Measurements from ENCODE around the gene IGSF5. TPM values are rescaled to one million over a fixed set of nuclear protein-coding genes. Genes with fewer than 3 reads are reported as not detected.

IGSF5 gene
- total RNA-seq, 2 donors from 2014 or later = not detected

- Mint-ChIP-seq H3K4me3 (no peak overlapping the region), H3K9me3 (peaks cover 4% of the 10 kb centered on the region), H3K27me3 (no peaks in the 10 kb centered on the region), H3K27ac (no peak overlapping the region), H3K36me3 (ENCODE audit: low read depth) (no peaks in the 10 kb centered on the region), H3K4me1 (no peaks in the 10 kb centered on the region)
- ATAC-seq (replicated peaks) = no peak
These were observed 73.6 kb downstream of the IGSF5 start for GRCh38 chr21:39818557-39818956.

GRCh38 chr21:39822042-39822441 lies 77.1 kb downstream of the IGSF5 start:
- Mint-ChIP-seq H3K4me1 (no peaks in the 10 kb centered on the region), H3K27me3 (no peaks in the 10 kb centered on the region), H3K4me3 (no peak overlapping the region), H3K36me3 (ENCODE audit: low read depth) (no peaks in the 10 kb centered on the region), H3K9me3 (peaks cover 14% of the 10 kb centered on the region), H3K27ac (no peak overlapping the region)
- no peak for ATAC-seq (replicated peaks)

- Mint-ChIP-seq H3K27ac (no peak overlapping the region), H3K27me3 (no peaks in the 10 kb centered on the region), H3K4me1 (no peaks in the 10 kb centered on the region), H3K9me3 (peaks cover 9% of the 10 kb centered on the region), H3K36me3 (ENCODE audit: low read depth) (no peaks in the 10 kb centered on the region), H3K4me3 (no peak overlapping the region)
- ATAC-seq (replicated peaks) = no peak
These were observed 80.3 kb downstream of the IGSF5 start for GRCh38 chr21:39825250-39825649.

GRCh38 chr21:39834543-39834942 lies 89.6 kb downstream of the IGSF5 start:
- Mint-ChIP-seq H3K36me3 (ENCODE audit: low read depth) (no peaks in the 10 kb centered on the region), H3K27me3 (no peaks in the 10 kb centered on the region), H3K9me3 (no peaks in the 10 kb centered on the region), H3K4me3 (no peak overlapping the region), H3K4me1 (no peaks in the 10 kb centered on the region), H3K27ac (no peak overlapping the region)
- no peak for ATAC-seq (replicated peaks)

- Mint-ChIP-seq H3K27ac (no peak overlapping the region), H3K27me3 (no peaks in the 10 kb centered on the region), H3K9me3 (peaks cover 3% of the 10 kb centered on the region), H3K4me1 (no peaks in the 10 kb centered on the region), H3K4me3 (no peak overlapping the region), H3K36me3 (ENCODE audit: low read depth) (no peaks in the 10 kb centered on the region)
- no peak for ATAC-seq (replicated peaks)
These were observed 92.9 kb downstream of the IGSF5 start for GRCh38 chr21:39837861-39838359.

- Mint-ChIP-seq H3K4me3 (no peak overlapping the region), H3K27ac (no peak overlapping the region), H3K36me3 (ENCODE audit: low read depth) (no peaks in the 10 kb centered on the region), H3K27me3 (no peaks in the 10 kb centered on the region), H3K9me3 (peaks cover 3% of the 10 kb centered on the region), H3K4me1 (no peaks in the 10 kb centered on the region)
- ATAC-seq (replicated peaks) = no peak
These were observed 95.6 kb downstream of the IGSF5 start for GRCh38 chr21:39840373-39841097.

- no peaks in the 10 kb centered on the region for H3K36me3 Mint-ChIP-seq (ENCODE audit: low read depth)
- no peak overlapping the region for H3K27ac Mint-ChIP-seq
- no peak overlapping the region for H3K4me3 Mint-ChIP-seq
- H3K4me1 Mint-ChIP-seq = no peaks in the 10 kb centered on the region
- peaks cover 3% of the 10 kb centered on the region for H3K9me3 Mint-ChIP-seq
- ATAC-seq (replicated peaks) = no peak
- H3K27me3 Mint-ChIP-seq = no peaks in the 10 kb centered on the region
These were observed 97.9 kb downstream of the IGSF5 start for GRCh38 chr21:39842741-39843459.

GRCh38 chr21:39843483-39843882 lies 98.5 kb downstream of the IGSF5 start:
- no peaks in the 10 kb centered on the region for H3K36me3 Mint-ChIP-seq (ENCODE audit: low read depth)
- H3K9me3 Mint-ChIP-seq = peaks cover 3% of the 10 kb centered on the region
- H3K4me1 Mint-ChIP-seq = no peaks in the 10 kb centered on the region
- no peak for ATAC-seq (replicated peaks)
- H3K27me3 Mint-ChIP-seq = no peaks in the 10 kb centered on the region
- no peak overlapping the region for H3K4me3 Mint-ChIP-seq
- no peak overlapping the region for H3K27ac Mint-ChIP-seq

- ATAC-seq (replicated peaks) = no peak
- Mint-ChIP-seq H3K27ac (no peak overlapping the region), H3K36me3 (ENCODE audit: low read depth) (no peaks in the 10 kb centered on the region), H3K9me3 (peaks cover 3% of the 10 kb centered on the region), H3K4me1 (no peaks in the 10 kb centered on the region), H3K27me3 (no peaks in the 10 kb centered on the region), H3K4me3 (no peak overlapping the region)
These were observed 98.9 kb downstream of the IGSF5 start for GRCh38 chr21:39843916-39844315.

- Mint-ChIP-seq H3K27me3 (no peaks in the 10 kb centered on the region), H3K4me3 (no peak overlapping the region), H3K36me3 (ENCODE audit: low read depth) (no peaks in the 10 kb centered on the region), H3K27ac (no peak overlapping the region), H3K4me1 (no peaks in the 10 kb centered on the region), H3K9me3 (peaks cover 3% of the 10 kb centered on the region)
- ATAC-seq (replicated peaks) = no peak
These were observed 100.7 kb downstream of the IGSF5 start for GRCh38 chr21:39845571-39846130.

GRCh38 chr21:39847877-39848276 lies 102.9 kb downstream of the IGSF5 start:
- Mint-ChIP-seq H3K27me3 (no peaks in the 10 kb centered on the region), H3K9me3 (peaks cover 3% of the 10 kb centered on the region), H3K36me3 (ENCODE audit: low read depth) (no peaks in the 10 kb centered on the region), H3K27ac (no peak overlapping the region), H3K4me3 (no peak overlapping the region), H3K4me1 (no peaks in the 10 kb centered on the region)
- ATAC-seq (replicated peaks) = no peak

- H3K4me3 Mint-ChIP-seq = no peak overlapping the region
- H3K9me3 Mint-ChIP-seq = peaks cover 10% of the 10 kb centered on the region
- ATAC-seq (replicated peaks) = no peak
- H3K27ac Mint-ChIP-seq = no peak overlapping the region
- H3K27me3 Mint-ChIP-seq = no peaks in the 10 kb centered on the region
- no peaks in the 10 kb centered on the region for H3K36me3 Mint-ChIP-seq (ENCODE audit: low read depth)
- no peaks in the 10 kb centered on the region for H3K4me1 Mint-ChIP-seq
These were observed 104.2 kb downstream of the IGSF5 start for GRCh38 chr21:39849014-39849655.

- no peaks in the 10 kb centered on the region for H3K4me1 Mint-ChIP-seq
- H3K36me3 Mint-ChIP-seq (ENCODE audit: low read depth) = no peaks in the 10 kb centered on the region
- H3K27me3 Mint-ChIP-seq = no peaks in the 10 kb centered on the region
- no peak overlapping the region for H3K4me3 Mint-ChIP-seq
- H3K27ac Mint-ChIP-seq = no peak overlapping the region
- H3K9me3 Mint-ChIP-seq = peaks cover 11% of the 10 kb centered on the region
- ATAC-seq (replicated peaks) = no peak
These were observed 105.3 kb downstream of the IGSF5 start for GRCh38 chr21:39850333-39850732.

GRCh38 chr21:39851002-39851618 lies 106.1 kb downstream of the IGSF5 start:
- ATAC-seq (replicated peaks) = no peak
- Mint-ChIP-seq H3K4me1 (no peaks in the 10 kb centered on the region), H3K27me3 (no peaks in the 10 kb centered on the region)

More at GRCh38 chr21:39851002-39851618, 106.1 kb downstream of the IGSF5 start:
- Mint-ChIP-seq H3K27ac (no peak overlapping the region), H3K9me3 (peaks cover 11% of the 10 kb centered on the region), H3K4me3 (no peak overlapping the region), H3K36me3 (ENCODE audit: low read depth) (no peaks in the 10 kb centered on the region)
